GM19023 (cell line): ENCODE results near the gene NBPF26.
"Not testable (repeated sequence)": the region's sequence is repeated elsewhere in the genome, so short reads cannot be mapped to it uniquely, and the experiment has no call there.

Experiments used
- ATAC-seq: cut with Tn5 transposase; IDR thresholded peaks from one replicate; pipeline ENCODE4 v1.9.1; 2021; ENCODE audit warnings: mild to moderate bottlenecking, moderate library complexity; ENCODE audit not compliant: unreplicated experiment

NBPF26 gene

GRCh38 chr1:120723715-120724402, at the start of gene NBPF26:
TSS of gene NBPF26 (plus strand) at chr1:120723945.
- ATAC-seq, result not testable (repeated sequence)

GRCh38 chr1:120680106-120680819, 43.5 kb upstream of the NBPF26 start:
- ATAC-seq, result not testable (repeated sequence)

- not testable (repeated sequence) for ATAC-seq
These were observed 42.8 kb upstream of the NBPF26 start for GRCh38 chr1:120680938-120681337.

- not testable (repeated sequence) for ATAC-seq
These were observed 39.3 kb upstream of the NBPF26 start for GRCh38 chr1:120684397-120684796.

GRCh38 chr1:120685622-120686021, 38.1 kb upstream of the NBPF26 start:
- ATAC-seq, result not testable (repeated sequence)

GRCh38 chr1:120687250-120687649, 36.5 kb upstream of the NBPF26 start:
- not testable (repeated sequence) for ATAC-seq

GRCh38 chr1:120700807-120701562, 22.8 kb upstream of the NBPF26 start:
- not testable (repeated sequence) for ATAC-seq

- not testable (repeated sequence) for ATAC-seq
These were observed 409 bp upstream of the NBPF26 start for GRCh38 chr1:120723358-120723714.

GRCh38 chr1:120724507-120724906, 762 bp downstream of the NBPF26 start:
- not testable (repeated sequence) for ATAC-seq

GRCh38 chr1:120728811-120729210, 5.1 kb downstream of the NBPF26 start:
- not testable (repeated sequence) for ATAC-seq

- not testable (repeated sequence) for ATAC-seq
These were observed 45.3 kb downstream of the NBPF26 start for GRCh38 chr1:120769090-120769489.

GRCh38 chr1:120805452-120805851, 81.7 kb downstream of the NBPF26 start:
- not testable (repeated sequence) for ATAC-seq

- ATAC-seq, result not testable (repeated sequence)
These were observed 88.1 kb downstream of the NBPF26 start for GRCh38 chr1:120811822-120812221.

- not testable (repeated sequence) for ATAC-seq
These were observed 101.3 kb downstream of the NBPF26 start for GRCh38 chr1:120825051-120825450.

- ATAC-seq, result not testable (repeated sequence)
These were observed 102.9 kb downstream of the NBPF26 start for GRCh38 chr1:120826623-120827022.

- not testable (repeated sequence) for ATAC-seq
These were observed 120.6 kb downstream of the NBPF26 start for GRCh38 chr1:120844186-120844944.

GRCh38 chr1:120844945-120845330, 121.2 kb downstream of the NBPF26 start:
- ATAC-seq, result not testable (repeated sequence)

- peak; percentile 7 for ATAC-seq
These were observed 125.9 kb downstream of the NBPF26 start for GRCh38 chr1:120849400-120850286.

GRCh38 chr1:120850287-120850536, 126.5 kb downstream of the NBPF26 start:
- not testable (repeated sequence) for ATAC-seq
